HL-60 (cell line): ENCODE data around the gene SOBP.
"Not testable (repeated sequence)": the region's sequence is repeated elsewhere in the genome, so short reads cannot be mapped to it uniquely, and the experiment has no call there.

Experiments
- DNase-seq, 2 experiments: peaks; one replicate each; pipeline ENCODE4 v3.0.0-alpha.2; 2010 to 2020; ENCODE audit warnings: low read depth in 1 of 2, low spot score in 1 of 2
- H3K27ac ChIP-seq: fragments of 250-450 bp; sonication (Bioruptor Pico); replicated peaks from 2 replicates; pipeline ENCODE4 v1.5.1; 2020; ENCODE audit warnings: mild to moderate bottlenecking, moderate library complexity
- H3K27me3 ChIP-seq: fragments of 250-450 bp; sonication (Bioruptor Pico); 2 replicates; pipeline ENCODE4 v1.5.1; 2021; ENCODE audit warnings: mild to moderate bottlenecking, moderate library complexity; ENCODE audit not compliant: insufficient read depth, poor library complexity, severe bottlenecking
- H3K4me3 ChIP-seq: replicated peaks from 2 replicates; pipeline ENCODE4 v1.5.1; 2011; ENCODE audit warnings: mild to moderate bottlenecking, control low read depth, low read length; ENCODE audit not compliant: insufficient read depth
- GABPA ChIP-seq: IDR thresholded peaks from 2 replicates; pipeline ENCODE4 v1.6.1; 2012; ENCODE audit warnings: low read depth
- POLR2AphosphoS5 ChIP-seq: IDR thresholded peaks from 2 replicates; pipeline ENCODE4 v1.6.1; 2012; ENCODE audit warnings: low read depth
- SPI1 ChIP-seq: IDR thresholded peaks from 2 replicates; pipeline ENCODE4 v1.6.1; 2012; ENCODE audit warnings: low read depth, mild to moderate bottlenecking, borderline replicate concordance
- TF ChIP-seq, protein P1 (sequence below): IDR thresholded peaks from 2 replicates; pipeline ENCODE4 v1.6.1; 2012; ENCODE audit warnings: low read depth; ENCODE audit not compliant: insufficient replicate concordance
- TF ChIP-seq, protein P2 (sequence below): IDR thresholded peaks from one replicate; pipeline ENCODE4 v1.5.1; 2011; ENCODE audit warnings: low read length, control low read depth, inconsistent platforms; ENCODE audit not compliant: insufficient read depth

Gene SOBP

DNA sequence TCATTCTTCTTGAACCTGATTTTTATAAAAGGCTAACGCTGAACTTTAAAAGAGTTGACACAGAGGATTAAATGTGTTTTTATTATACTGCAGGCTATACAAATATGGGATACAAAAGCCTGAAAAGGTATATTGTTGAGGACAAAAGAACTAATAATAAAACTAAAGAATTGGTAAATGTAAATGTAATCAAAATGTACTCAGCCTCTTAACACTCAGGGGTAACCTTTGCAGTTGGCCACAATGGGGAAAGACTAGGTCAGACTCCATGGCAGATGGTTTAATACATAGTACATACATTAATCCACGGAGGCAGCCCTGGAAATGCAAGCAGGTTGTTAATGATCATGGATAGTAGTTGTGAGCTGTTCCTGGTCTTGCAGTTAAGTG, 57.5 kb downstream of the SOBP start:
- DNase-seq, result no peak
- Histone ChIP-seq H3K27ac (no peak overlapping the region), H3K4me3 (no peak overlapping the region), H3K27me3 (no peaks in the 10 kb centered on the region)
- TF ChIP-seq SPI1 (no peak), POLR2AphosphoS5 (no peak), GABPA (no peak)
- TF ChIP-seq, protein P1, sequence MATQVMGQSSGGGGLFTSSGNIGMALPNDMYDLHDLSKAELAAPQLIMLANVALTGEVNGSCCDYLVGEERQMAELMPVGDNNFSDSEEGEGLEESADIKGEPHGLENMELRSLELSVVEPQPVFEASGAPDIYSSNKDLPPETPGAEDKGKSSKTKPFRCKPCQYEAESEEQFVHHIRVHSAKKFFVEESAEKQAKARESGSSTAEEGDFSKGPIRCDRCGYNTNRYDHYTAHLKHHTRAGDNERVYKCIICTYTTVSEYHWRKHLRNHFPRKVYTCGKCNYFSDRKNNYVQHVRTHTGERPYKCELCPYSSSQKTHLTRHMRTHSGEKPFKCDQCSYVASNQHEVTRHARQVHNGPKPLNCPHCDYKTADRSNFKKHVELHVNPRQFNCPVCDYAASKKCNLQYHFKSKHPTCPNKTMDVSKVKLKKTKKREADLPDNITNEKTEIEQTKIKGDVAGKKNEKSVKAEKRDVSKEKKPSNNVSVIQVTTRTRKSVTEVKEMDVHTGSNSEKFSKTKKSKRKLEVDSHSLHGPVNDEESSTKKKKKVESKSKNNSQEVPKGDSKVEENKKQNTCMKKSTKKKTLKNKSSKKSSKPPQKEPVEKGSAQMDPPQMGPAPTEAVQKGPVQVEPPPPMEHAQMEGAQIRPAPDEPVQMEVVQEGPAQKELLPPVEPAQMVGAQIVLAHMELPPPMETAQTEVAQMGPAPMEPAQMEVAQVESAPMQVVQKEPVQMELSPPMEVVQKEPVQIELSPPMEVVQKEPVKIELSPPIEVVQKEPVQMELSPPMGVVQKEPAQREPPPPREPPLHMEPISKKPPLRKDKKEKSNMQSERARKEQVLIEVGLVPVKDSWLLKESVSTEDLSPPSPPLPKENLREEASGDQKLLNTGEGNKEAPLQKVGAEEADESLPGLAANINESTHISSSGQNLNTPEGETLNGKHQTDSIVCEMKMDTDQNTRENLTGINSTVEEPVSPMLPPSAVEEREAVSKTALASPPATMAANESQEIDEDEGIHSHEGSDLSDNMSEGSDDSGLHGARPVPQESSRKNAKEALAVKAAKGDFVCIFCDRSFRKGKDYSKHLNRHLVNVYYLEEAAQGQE, result no peak
- TF ChIP-seq, protein P2, sequence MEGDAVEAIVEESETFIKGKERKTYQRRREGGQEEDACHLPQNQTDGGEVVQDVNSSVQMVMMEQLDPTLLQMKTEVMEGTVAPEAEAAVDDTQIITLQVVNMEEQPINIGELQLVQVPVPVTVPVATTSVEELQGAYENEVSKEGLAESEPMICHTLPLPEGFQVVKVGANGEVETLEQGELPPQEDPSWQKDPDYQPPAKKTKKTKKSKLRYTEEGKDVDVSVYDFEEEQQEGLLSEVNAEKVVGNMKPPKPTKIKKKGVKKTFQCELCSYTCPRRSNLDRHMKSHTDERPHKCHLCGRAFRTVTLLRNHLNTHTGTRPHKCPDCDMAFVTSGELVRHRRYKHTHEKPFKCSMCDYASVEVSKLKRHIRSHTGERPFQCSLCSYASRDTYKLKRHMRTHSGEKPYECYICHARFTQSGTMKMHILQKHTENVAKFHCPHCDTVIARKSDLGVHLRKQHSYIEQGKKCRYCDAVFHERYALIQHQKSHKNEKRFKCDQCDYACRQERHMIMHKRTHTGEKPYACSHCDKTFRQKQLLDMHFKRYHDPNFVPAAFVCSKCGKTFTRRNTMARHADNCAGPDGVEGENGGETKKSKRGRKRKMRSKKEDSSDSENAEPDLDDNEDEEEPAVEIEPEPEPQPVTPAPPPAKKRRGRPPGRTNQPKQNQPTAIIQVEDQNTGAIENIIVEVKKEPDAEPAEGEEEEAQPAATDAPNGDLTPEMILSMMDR, result no peak

DNA sequence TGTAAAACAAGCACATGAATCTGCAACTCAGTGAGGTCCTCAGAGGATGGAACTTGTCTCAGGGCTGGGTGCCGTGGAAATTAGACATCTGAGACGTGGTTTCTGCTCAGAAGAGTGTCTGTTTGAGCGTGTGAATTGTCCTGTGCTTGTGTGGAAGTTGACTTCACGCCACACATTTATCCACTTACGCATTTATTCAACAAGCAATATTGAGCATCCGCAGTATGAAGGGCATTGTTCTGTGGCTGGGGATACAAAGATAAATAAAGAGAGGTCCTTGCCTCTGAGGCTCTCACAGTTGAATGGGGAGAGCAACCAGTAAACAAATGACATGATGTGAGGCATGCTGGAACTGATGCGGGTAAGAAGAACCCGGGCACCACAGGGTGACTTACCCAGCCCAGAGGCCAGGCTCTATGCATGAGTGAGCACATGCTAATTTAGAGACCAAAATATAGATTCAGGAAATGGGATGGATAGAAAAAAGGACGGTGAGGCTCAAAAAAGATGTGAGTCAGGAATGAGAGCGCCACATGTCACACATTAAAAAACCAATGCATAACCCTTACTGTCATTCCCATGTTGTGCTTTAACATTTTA, 60.4 kb downstream of the SOBP start:
- Histone ChIP-seq H3K4me3 (no peak overlapping the region), H3K27me3 (no peaks in the 10 kb centered on the region), H3K27ac (no peak overlapping the region)
- DNase-seq, result no peak
- TF ChIP-seq SPI1 (no peak), POLR2AphosphoS5 (no peak), GABPA (no peak)
- TF ChIP-seq, protein P1, result no peak

DNA sequence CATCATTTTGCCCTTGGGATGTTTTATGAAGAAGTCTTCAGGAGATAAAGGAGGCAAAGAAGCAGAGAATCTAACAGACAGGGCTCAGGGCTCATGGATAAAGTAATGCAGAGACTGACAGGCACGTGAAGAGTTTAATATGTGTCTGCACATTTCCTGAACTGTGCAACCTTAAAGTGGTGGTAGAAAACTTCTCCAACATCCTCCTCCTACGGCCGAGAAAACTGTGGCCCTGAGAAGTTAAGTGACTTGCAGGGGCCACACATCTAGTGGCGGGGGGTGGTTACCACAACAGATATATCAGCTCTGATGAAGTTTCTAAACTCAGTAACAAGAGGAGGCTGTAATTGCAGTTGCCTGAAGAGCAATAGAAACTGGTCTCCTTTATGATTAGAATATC, 61.0 kb downstream of the SOBP start:
- TF ChIP-seq, protein P1, result no peak
- TF ChIP-seq, protein P2, result no peak
- TF ChIP-seq POLR2AphosphoS5 (no peak), SPI1 (no peak), GABPA (no peak)
- Histone ChIP-seq H3K4me3 (no peak overlapping the region), H3K27me3 (no peaks in the 10 kb centered on the region), H3K27ac (no peak overlapping the region)
- DNase-seq, result no peak

DNA sequence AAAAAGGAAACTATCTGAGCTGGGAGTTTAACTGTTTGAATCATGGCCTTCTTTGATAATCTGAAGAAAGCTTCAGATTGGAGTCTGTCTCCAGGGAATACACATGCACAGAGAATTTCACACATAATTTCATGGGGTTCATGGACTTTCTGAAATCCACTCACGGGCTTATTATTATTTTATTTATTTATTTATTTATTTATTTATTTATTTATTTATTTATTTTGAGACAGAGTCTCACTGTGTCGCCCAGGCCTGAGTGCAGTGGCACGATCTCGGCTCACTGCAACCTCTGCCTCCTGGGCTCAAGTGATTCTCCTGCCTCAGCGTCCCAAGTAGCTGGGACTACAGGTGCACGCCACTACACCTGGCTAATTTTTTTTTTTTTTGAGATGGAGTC, 63.2 kb downstream of the SOBP start:
- H3K27ac ChIP-seq, H3K27me3 ChIP-seq, DNase-seq, H3K4me3 ChIP-seq: not testable (repeated sequence)
